Measurements from ENCODE around the gene OGFR.

DNA sequence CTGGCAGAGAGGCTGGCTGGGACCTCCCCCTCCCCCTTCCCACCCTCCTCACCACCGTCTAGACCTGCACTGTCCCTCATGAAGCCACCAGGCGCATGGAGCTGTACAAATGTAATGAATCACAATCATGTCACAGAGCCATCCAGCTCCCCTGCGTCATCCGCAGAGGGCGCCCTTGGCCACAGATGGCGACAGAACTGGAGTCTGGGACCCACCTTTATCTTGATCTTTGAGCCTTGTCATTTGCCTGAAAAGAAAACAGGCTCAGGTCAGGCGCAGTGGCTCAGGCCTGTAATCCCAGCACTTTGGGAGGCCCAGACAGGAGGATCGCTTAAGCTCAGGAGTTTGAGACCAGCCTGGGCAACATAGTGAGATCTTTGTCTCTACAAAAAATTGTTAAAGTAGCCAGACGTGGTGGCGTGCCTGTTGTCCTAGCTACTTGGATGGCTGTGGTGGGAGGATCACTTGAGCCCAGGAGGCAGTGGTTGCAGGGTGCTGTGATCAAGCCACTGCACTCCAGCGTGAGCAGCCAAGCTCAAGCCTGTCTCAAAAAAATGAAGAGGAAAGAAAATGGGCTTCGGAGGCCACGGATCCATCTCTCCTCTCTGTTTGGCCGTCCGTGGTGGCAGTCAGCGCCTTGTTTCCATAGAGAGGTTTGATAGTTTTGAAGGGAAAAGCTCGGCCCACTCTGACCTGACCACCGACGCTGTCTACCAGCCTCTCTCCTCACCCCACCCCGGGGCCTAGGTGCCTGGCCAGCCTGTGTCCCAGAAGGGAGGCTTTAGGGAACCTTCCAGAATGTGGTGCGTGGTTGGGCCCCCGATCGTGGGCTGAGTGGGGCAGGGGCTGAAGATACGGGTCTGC, 18.4 kb downstream of the OGFR start:
- TF ChIP-seq, protein P1, sequence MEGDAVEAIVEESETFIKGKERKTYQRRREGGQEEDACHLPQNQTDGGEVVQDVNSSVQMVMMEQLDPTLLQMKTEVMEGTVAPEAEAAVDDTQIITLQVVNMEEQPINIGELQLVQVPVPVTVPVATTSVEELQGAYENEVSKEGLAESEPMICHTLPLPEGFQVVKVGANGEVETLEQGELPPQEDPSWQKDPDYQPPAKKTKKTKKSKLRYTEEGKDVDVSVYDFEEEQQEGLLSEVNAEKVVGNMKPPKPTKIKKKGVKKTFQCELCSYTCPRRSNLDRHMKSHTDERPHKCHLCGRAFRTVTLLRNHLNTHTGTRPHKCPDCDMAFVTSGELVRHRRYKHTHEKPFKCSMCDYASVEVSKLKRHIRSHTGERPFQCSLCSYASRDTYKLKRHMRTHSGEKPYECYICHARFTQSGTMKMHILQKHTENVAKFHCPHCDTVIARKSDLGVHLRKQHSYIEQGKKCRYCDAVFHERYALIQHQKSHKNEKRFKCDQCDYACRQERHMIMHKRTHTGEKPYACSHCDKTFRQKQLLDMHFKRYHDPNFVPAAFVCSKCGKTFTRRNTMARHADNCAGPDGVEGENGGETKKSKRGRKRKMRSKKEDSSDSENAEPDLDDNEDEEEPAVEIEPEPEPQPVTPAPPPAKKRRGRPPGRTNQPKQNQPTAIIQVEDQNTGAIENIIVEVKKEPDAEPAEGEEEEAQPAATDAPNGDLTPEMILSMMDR (IDR thresholded peaks at IDR 0.05; ENCODE audit: low read depth, low read length): peak; percentile 79
- TF ChIP-seq POLR2A (IDR thresholded peaks at IDR 0.05; ENCODE audit: extremely low read depth, insufficient read length): no peak

All from NB4 (cell line).